HG02943 (cell line): ENCODE results near the gene IQCN.

Experiments
- ATAC-seq: cut with Tn5 transposase; IDR thresholded peaks from one replicate; pipeline ENCODE4 v1.9.1; 2021; ENCODE audit warnings: mild to moderate bottlenecking, low read depth, moderate library complexity; ENCODE audit not compliant: unreplicated experiment

The IQCN gene

GRCh38 chr19:18269070-18269723, 5.1 kb downstream of the IQCN start:
- no peak for ATAC-seq

GRCh38 chr19:18266771-18267686, 7.2 kb downstream of the IQCN start:
- no peak for ATAC-seq

- ATAC-seq, result no peak
Measured at GRCh38 chr19:18265582-18265981, 8.7 kb downstream of the IQCN start.

- ATAC-seq, result no peak
Measured at GRCh38 chr19:18264971-18265540, 9.2 kb downstream of the IQCN start.

- ATAC-seq, result no peak
Measured at GRCh38 chr19:18264137-18264854, 10.0 kb downstream of the IQCN start.

- no peak for ATAC-seq
Measured at GRCh38 chr19:18263324-18264136, 10.7 kb downstream of the IQCN start.

GRCh38 chr19:18262917-18263316, 11.3 kb downstream of the IQCN start:
- no peak for ATAC-seq

GRCh38 chr19:18262144-18262543, 12.1 kb downstream of the IQCN start:
- no peak for ATAC-seq

GRCh38 chr19:18261474-18261873, 12.8 kb downstream of the IQCN start:
- ATAC-seq, result no peak

GRCh38 chr19:18259893-18260292, 14.4 kb downstream of the IQCN start:
- ATAC-seq, result no peak

- ATAC-seq, result no peak
Measured at GRCh38 chr19:18257503-18258470, 16.5 kb downstream of the IQCN start.

- ATAC-seq, result no peak
Measured at GRCh38 chr19:18254546-18255503, 19.4 kb downstream of the IQCN start.

GRCh38 chr19:18253716-18254115, 20.5 kb downstream of the IQCN start:
- ATAC-seq, result no peak

- ATAC-seq, result no peak
Measured at GRCh38 chr19:18253130-18253529, 21.1 kb downstream of the IQCN start.

GRCh38 chr19:18252370-18252717, 21.9 kb downstream of the IQCN start:
- no peak for ATAC-seq

GRCh38 chr19:18251587-18252369, 22.5 kb downstream of the IQCN start:
- ATAC-seq, result no peak

- ATAC-seq, result no peak
Measured at GRCh38 chr19:18249834-18250233, 24.4 kb downstream of the IQCN start.
